Esophagus muscularis mucosa (tissue), 4 donors: ENCODE measurements around the gene TNN.

Source experiments
- CTCF ChIP-seq, 3 experiments: fragments of 200-600 bp in 2 of 3; fragments of 450-650 bp in 1 of 3; sonication (generic) in 2 of 3; IDR thresholded peaks; one replicate each; pipeline ENCODE4 v1.5.1; 2017 to 2019; ENCODE audit warnings: antibody characterized with exemption in 3 of 3, mild to moderate bottlenecking in 2 of 3, moderate library complexity in 1 of 3
- EP300 ChIP-seq: sonication (generic); formaldehyde crosslinking; IDR thresholded peaks from one replicate; pipeline ENCODE4 v1.6.1; 2017; ENCODE audit warnings: antibody characterized with exemption
- POLR2A ChIP-seq: fragments of 450-650 bp; IDR thresholded peaks from one replicate; pipeline ENCODE4 v1.6.1; 2017; ENCODE audit warnings: antibody characterized with exemption, moderate library complexity, mild to moderate bottlenecking, low read depth
- POLR2AphosphoS5 ChIP-seq, 2 donors: sonication (generic); formaldehyde crosslinking; IDR thresholded peaks; one replicate each; pipeline ENCODE4 v1.6.1; 2017; ENCODE audit warnings: antibody characterized with exemption in 2 of 2

- TF ChIP-seq CTCF (IDR thresholded peaks at IDR 0.05) (no peak), POLR2A (no peak), POLR2AphosphoS5 (IDR thresholded peaks at IDR 0.05) (no peak), EP300 (no peak)
Observed at GRCh38 chr1:175164751-175165150, 97.1 kb downstream of the TNN start.
